ENCODE data around the gene ETV1.

DNA sequence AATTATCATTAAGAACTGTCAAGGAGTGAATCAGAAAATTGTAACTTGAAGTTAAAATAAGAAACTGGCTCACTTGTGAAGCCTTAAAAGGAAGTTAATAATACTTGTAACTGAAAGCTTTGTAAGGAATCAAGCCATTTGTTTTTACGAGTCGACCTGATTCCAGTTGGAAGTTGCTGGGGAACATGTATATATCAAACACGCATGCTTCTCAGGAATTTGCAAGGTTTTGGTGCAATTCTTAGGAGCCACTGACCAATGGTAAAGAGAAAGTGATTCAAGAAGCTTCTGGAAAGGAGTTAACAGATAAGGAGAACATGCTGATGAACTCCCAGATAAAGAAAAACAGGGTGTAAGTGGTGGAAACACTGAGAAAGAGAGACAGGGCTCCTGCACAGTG lies 56.4 kb downstream of the ETV1 start:
- TF ChIP-seq POLR2A (IDR thresholded peaks at IDR 0.05), result no peak
- TF ChIP-seq, protein P1, sequence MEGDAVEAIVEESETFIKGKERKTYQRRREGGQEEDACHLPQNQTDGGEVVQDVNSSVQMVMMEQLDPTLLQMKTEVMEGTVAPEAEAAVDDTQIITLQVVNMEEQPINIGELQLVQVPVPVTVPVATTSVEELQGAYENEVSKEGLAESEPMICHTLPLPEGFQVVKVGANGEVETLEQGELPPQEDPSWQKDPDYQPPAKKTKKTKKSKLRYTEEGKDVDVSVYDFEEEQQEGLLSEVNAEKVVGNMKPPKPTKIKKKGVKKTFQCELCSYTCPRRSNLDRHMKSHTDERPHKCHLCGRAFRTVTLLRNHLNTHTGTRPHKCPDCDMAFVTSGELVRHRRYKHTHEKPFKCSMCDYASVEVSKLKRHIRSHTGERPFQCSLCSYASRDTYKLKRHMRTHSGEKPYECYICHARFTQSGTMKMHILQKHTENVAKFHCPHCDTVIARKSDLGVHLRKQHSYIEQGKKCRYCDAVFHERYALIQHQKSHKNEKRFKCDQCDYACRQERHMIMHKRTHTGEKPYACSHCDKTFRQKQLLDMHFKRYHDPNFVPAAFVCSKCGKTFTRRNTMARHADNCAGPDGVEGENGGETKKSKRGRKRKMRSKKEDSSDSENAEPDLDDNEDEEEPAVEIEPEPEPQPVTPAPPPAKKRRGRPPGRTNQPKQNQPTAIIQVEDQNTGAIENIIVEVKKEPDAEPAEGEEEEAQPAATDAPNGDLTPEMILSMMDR (IDR thresholded peaks at IDR 0.05), result no peak
